ENCODE measurements around the gene DMTF1.
"Not testable (repeated sequence)": the region's sequence is repeated elsewhere in the genome, so short reads cannot be mapped to it uniquely, and the experiment has no call there.

The DMTF1 gene

DNA sequence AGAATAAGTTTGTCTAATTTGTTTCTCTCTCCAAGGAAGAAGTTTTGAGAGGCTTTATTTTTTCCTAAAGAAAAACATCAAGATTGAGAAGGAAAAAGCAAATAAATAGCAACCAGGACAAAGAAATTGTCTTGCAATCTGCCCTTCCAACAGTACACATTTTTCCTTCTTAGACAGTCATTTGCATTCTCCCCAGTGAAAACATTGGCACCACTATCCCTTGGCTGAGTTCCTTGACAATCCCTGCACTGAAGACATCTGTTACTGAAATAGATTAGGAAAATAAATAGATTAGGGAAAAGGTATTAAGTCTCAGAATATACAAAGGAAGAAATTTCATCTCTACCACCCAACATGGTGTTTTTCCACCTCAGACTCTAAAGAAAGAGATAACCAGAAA lies 79.5 kb downstream of the DMTF1 start:
- no peak for DNase-seq (ENCODE audit: extremely low read depth, low read depth)
- no peak for TF ChIP-seq CTCF (IDR thresholded peaks at IDR 0.05; ENCODE audit: low read depth, low read length, missing control alignments)
- no peak overlapping the region for H3K4me3 ChIP-seq (replicated peaks; ENCODE audit: low read depth, low read length)

DNA sequence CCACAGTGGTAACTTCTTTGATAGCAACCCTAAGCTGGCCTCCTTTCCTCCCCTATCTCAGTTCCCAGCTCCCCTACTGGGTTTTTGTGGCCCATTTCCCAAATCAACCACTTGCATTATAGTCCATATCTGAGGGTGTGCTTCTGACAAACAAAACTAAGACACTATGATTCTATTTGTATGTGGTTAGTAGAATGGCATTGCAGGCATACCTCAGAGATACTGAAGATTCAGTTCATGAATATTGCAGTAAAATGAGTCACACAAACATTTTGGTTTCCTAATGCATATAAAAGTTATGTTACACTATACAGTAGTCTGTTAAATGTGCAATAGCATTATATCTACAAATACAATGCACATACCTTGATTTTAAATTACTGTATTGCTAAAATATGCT lies 82.7 kb downstream of the DMTF1 start:
- no peak for DNase-seq (ENCODE audit: extremely low read depth, low read depth)
- no peak overlapping the region for H3K4me3 ChIP-seq (replicated peaks; ENCODE audit: low read depth, low read length)
- no peak for TF ChIP-seq CTCF (IDR thresholded peaks at IDR 0.05; ENCODE audit: low read depth, low read length, missing control alignments)

GRCh38 chr7:87238464-87239051 lies 86.3 kb downstream of the DMTF1 start:
- not testable (repeated sequence) for H3K4me3 ChIP-seq (replicated peaks; ENCODE audit: low read depth, low read length); DNase-seq (ENCODE audit: extremely low read depth, low read depth)

GRCh38 chr7:87245671-87246070 lies 93.4 kb downstream of the DMTF1 start:
- DNase-seq (ENCODE audit: extremely low read depth, low read depth); H3K4me3 ChIP-seq (replicated peaks; ENCODE audit: low read depth, low read length): not testable (repeated sequence)

Measured in HFF-Myc (cell line).